ENCODE measurements around the gene DDX41. TPM values are rescaled to one million over a fixed set of nuclear protein-coding genes. Genes with fewer than 3 reads are reported as not detected.
A peak's percentile ranks its signal among the peaks of the same experiment; 100 is the strongest.

DDX41 gene
- total RNA-seq, 1 donor from 2014 or later: 60.7 TPM

DNA sequence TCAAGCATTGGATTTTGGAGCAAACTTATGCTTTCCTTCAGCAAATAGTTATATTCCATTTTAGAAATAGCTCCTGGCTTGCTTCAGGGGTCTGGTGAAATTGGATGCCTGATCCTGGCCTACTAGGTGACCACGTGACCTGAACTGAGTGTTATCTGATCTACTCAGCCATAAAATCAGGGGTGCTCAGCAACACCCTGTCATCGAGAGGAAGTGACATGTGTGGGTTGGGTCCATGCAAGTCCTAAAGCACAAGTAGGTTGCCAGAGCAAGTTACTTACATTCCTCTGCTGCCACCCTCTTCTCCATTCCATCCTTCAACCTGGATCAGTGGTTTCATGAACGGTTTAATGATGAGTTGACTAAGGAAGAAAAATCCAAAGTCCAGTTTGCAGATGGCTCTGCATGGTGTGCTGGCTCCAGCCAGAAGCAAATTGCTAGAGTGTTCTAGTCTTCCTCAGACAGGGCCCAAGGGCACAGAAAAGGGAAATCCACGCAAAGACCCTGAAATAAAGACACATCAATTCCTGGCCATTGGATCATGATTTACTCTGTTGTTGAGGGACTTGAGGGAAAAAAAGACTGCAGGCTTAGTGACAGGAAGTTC, 40.4 kb upstream of the DDX41 start:
- no peak overlapping the region for H2AFZ ChIP-seq (replicated peaks)
- H3K27me3 ChIP-seq: no peaks in the 10 kb centered on the region
- peaks cover 12% of the 10 kb centered on the region for H3K4me1 ChIP-seq
- Mint-ChIP-seq H3K9me3 (peaks cover 13% of the 10 kb centered on the region), H3K27ac (no peak overlapping the region), H3K36me3 (no peaks in the 10 kb centered on the region), H3K4me3 (no peak overlapping the region), H3K4me1 (peaks cover 22% of the 10 kb centered on the region), H3K27me3 (ENCODE audit: insufficient read depth, low read depth) (peaks cover 2% of the 10 kb centered on the region)
- H3K36me3 ChIP-seq: no peaks in the 10 kb centered on the region
- DNase-seq (ENCODE audit: low spot score): no peak
- H3F3A ChIP-seq (ENCODE audit: low read depth): peaks cover 11% of the 10 kb centered on the region
- H4K20me1 ChIP-seq (ENCODE audit: low read depth): peaks cover 18% of the 10 kb centered on the region
- H3K4me2 ChIP-seq: no peak overlapping the region
- peaks cover 20% of the 10 kb centered on the region for H3K79me2 ChIP-seq (ENCODE audit: low read depth)
- no peak overlapping the region for H3K4me3 ChIP-seq
- no peak overlapping the region for H3K27ac ChIP-seq
- TF ChIP-seq EZH2phosphoT487 (IDR thresholded peaks at IDR 0.05) (no peak), EZH2 (IDR thresholded peaks at IDR 0.05) (no peak)
- TF ChIP-seq, protein P1, sequence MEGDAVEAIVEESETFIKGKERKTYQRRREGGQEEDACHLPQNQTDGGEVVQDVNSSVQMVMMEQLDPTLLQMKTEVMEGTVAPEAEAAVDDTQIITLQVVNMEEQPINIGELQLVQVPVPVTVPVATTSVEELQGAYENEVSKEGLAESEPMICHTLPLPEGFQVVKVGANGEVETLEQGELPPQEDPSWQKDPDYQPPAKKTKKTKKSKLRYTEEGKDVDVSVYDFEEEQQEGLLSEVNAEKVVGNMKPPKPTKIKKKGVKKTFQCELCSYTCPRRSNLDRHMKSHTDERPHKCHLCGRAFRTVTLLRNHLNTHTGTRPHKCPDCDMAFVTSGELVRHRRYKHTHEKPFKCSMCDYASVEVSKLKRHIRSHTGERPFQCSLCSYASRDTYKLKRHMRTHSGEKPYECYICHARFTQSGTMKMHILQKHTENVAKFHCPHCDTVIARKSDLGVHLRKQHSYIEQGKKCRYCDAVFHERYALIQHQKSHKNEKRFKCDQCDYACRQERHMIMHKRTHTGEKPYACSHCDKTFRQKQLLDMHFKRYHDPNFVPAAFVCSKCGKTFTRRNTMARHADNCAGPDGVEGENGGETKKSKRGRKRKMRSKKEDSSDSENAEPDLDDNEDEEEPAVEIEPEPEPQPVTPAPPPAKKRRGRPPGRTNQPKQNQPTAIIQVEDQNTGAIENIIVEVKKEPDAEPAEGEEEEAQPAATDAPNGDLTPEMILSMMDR (IDR thresholded peaks at IDR 0.05): no peak
- H3K9ac ChIP-seq: no peak overlapping the region
- no peaks in the 10 kb centered on the region for H3K9me3 ChIP-seq (ENCODE audit: low read depth)

DNA sequence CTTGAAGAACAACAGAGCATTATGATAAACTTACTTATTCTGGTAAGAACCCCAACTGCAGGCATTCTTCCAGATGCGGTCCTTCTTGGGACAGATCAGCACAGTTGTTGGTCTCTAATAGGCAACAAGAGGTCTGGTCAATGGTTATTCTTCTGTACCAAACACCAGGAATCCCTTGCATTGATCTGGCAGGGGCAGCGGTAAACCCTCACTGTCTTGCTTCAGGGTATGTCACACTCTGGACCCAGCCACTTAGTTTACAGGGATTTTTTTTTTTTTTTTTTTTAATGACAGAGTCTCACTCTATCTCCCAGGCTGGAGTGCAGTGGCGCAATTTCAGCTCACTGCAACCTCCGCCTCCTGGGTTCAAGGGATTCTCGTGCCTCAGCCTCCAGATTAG, 38.9 kb upstream of the DDX41 start:
- Histone ChIP-seq H3K36me3 (no peaks in the 10 kb centered on the region), H3K4me2 (no peak overlapping the region), H3K9ac (no peak overlapping the region), H3K79me2 (ENCODE audit: low read depth) (peaks cover 35% of the 10 kb centered on the region), H3K4me1 (peaks cover 12% of the 10 kb centered on the region), H3F3A (ENCODE audit: low read depth) (peaks cover 11% of the 10 kb centered on the region), H3K4me3 (no peak overlapping the region), H2AFZ (replicated peaks) (no peak overlapping the region), H3K9me3 (ENCODE audit: low read depth) (no peaks in the 10 kb centered on the region), H3K27ac (no peak overlapping the region), H3K27me3 (no peaks in the 10 kb centered on the region), H4K20me1 (ENCODE audit: low read depth) (peaks cover 33% of the 10 kb centered on the region)
- Mint-ChIP-seq H3K27me3 (ENCODE audit: insufficient read depth, low read depth) (peaks cover 2% of the 10 kb centered on the region), H3K27ac (no peak overlapping the region), H3K9me3 (peaks cover 6% of the 10 kb centered on the region), H3K4me1 (peaks cover 24% of the 10 kb centered on the region), H3K36me3 (peaks cover 3% of the 10 kb centered on the region), H3K4me3 (peak overlapping the region; percentile 84)
- TF ChIP-seq, protein P1 (IDR thresholded peaks at IDR 0.05): no peak
- no peak for DNase-seq (ENCODE audit: low spot score)

DNA sequence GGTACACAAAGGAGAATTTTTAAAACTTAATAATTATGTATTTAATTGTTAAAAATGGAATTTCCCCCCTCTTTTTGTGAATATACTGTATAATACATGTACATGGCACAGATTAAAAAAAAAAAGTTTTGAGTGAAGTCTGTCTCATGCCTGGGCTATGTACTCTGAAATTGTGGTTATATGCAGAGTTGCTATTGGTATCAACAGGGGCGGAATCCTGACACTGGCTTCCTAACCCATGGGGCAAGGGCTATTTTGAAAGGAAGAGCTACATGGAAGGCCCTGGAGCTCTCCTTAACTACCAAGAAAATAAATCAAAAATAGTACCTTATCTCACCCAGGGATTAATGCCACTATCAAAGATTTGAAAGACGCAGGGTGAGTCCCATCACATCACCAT, 38.5 kb upstream of the DDX41 start:
- H3K36me3 Mint-ChIP-seq: peaks cover 5% of the 10 kb centered on the region
- no peak overlapping the region for H2AFZ ChIP-seq (replicated peaks)
- H3K4me2 ChIP-seq: peak overlapping the region; percentile 75
- peaks cover 24% of the 10 kb centered on the region for H3K4me1 Mint-ChIP-seq
- peaks cover 12% of the 10 kb centered on the region for H3K4me1 ChIP-seq
- H3K27ac ChIP-seq: no peak overlapping the region
- H3K9ac ChIP-seq: no peak overlapping the region
- H3K4me3 Mint-ChIP-seq: peak overlapping the region; percentile 84
- peaks cover 2% of the 10 kb centered on the region for H3K9me3 Mint-ChIP-seq
- no peaks in the 10 kb centered on the region for H3K9me3 ChIP-seq (ENCODE audit: low read depth)
- no peak overlapping the region for H3K27ac Mint-ChIP-seq
- H3K27me3 Mint-ChIP-seq (ENCODE audit: insufficient read depth, low read depth): peaks cover 2% of the 10 kb centered on the region
- no peak for DNase-seq (ENCODE audit: low spot score)
- no peak overlapping the region for H3K4me3 ChIP-seq
- peaks cover 39% of the 10 kb centered on the region for H3K79me2 ChIP-seq (ENCODE audit: low read depth)
- no peaks in the 10 kb centered on the region for H3K36me3 ChIP-seq
- peaks cover 11% of the 10 kb centered on the region for H3F3A ChIP-seq (ENCODE audit: low read depth)
- no peak for TF ChIP-seq EZH2 (IDR thresholded peaks at IDR 0.05)
- no peak for TF ChIP-seq EZH2phosphoT487 (IDR thresholded peaks at IDR 0.05)
- TF ChIP-seq, protein P1 (IDR thresholded peaks at IDR 0.05): no peak
- H4K20me1 ChIP-seq (ENCODE audit: low read depth): peaks cover 37% of the 10 kb centered on the region
- no peaks in the 10 kb centered on the region for H3K27me3 ChIP-seq

Data from neural progenitor cell (in vitro differentiated cells).